WTC11 (cell line): ENCODE data around the gene KCNG1. TPM values are rescaled to one million over a fixed set of nuclear protein-coding genes. Genes with fewer than 3 reads are reported as not detected.

Experiments used
- ATAC-seq: fragments of 200-7000 bp; cut with Tn5 transposase; 2 replicates; pipeline ENCODE4 v1.10.0; 2021; ENCODE audit warnings: mild to moderate bottlenecking, moderate library complexity
- CTCF ChIA-PET: fragments of 300-600 bp; sonication (Branson Sonifier 250); formaldehyde crosslinking; loops from one replicate; lab custom pipeline; 2021; ENCODE audit warnings: antibody characterized with exemption; lab: Charles Lee
- POLR2A ChIA-PET: fragments of 350-600 bp; sonication (Branson Sonifier 250); formaldehyde crosslinking; loops from one replicate; lab custom pipeline; 2021; ENCODE audit warnings: antibody characterized with exemption; lab: Charles Lee
- DNase-seq: peaks from one replicate; pipeline ENCODE4 v3.0.0; 2021; ENCODE audit warnings: low spot score
- H3K27ac Mint-ChIP-seq: 2 replicates; pipeline ENCODE4 v1.8.0; 2021; ENCODE audit warnings: mixed read lengths
- H3K27me3 Mint-ChIP-seq: 2 replicates; pipeline ENCODE4 v1.8.0; 2021; ENCODE audit warnings: low read depth, mild to moderate bottlenecking, moderate library complexity, mixed read lengths
- H3K36me3 Mint-ChIP-seq: 2 replicates; pipeline ENCODE4 v1.8.0; 2021; ENCODE audit warnings: mixed read lengths
- H3K4me1 Mint-ChIP-seq: 2 replicates; pipeline ENCODE4 v1.8.0; 2022; ENCODE audit warnings: mixed read lengths
- H3K4me3 Mint-ChIP-seq: 2 replicates; pipeline ENCODE4 v1.8.0; 2021; ENCODE audit warnings: mild to moderate bottlenecking, moderate library complexity, mixed read lengths
- H3K9me3 Mint-ChIP-seq: 2 replicates; pipeline ENCODE4 v1.8.0; 2021; ENCODE audit warnings: mixed read lengths
- AFF4 ChIP-seq: sonication (generic); formaldehyde crosslinking; IDR thresholded peaks from 2 replicates; pipeline ENCODE4 v1.8.1; 2023; ENCODE audit warnings: mild to moderate bottlenecking, missing genetic modification reagents, borderline replicate concordance
- ARID4B ChIP-seq: sonication (generic); formaldehyde crosslinking; IDR thresholded peaks from 2 replicates; pipeline ENCODE4 v1.8.0; 2023; ENCODE audit warnings: missing genetic modification reagents, mild to moderate bottlenecking, borderline replicate concordance
- ATF1 ChIP-seq: sonication (generic); formaldehyde crosslinking; IDR thresholded peaks from 2 replicates; pipeline ENCODE4 v1.8.1; 2023; ENCODE audit warnings: mild to moderate bottlenecking, moderate library complexity, missing genetic modification reagents
- E2F5 ChIP-seq: sonication (generic); formaldehyde crosslinking; IDR thresholded peaks from 2 replicates; pipeline ENCODE4 v1.8.1; 2022; ENCODE audit warnings: mild to moderate bottlenecking, moderate library complexity, missing genetic modification reagents
- ERG ChIP-seq: fragments of 250-450 bp; sonication (Bioruptor Pico); IDR thresholded peaks from 2 replicates; pipeline ENCODE4 v1.8.0; 2021; ENCODE audit warnings: mild to moderate bottlenecking
- FOXK1 ChIP-seq: sonication (generic); formaldehyde crosslinking; IDR thresholded peaks from 2 replicates; pipeline ENCODE4 v1.8.0; 2022; ENCODE audit warnings: mild to moderate bottlenecking, moderate library complexity, missing genetic modification reagents
- FOXP4 ChIP-seq: sonication (generic); formaldehyde crosslinking; IDR thresholded peaks from 2 replicates; pipeline ENCODE4 v1.8.0; 2022; ENCODE audit warnings: mild to moderate bottlenecking, missing genetic modification reagents
- GABPB1 ChIP-seq: sonication (generic); formaldehyde crosslinking; IDR thresholded peaks from 2 replicates; pipeline ENCODE4 v1.8.1; 2023; ENCODE audit warnings: mild to moderate bottlenecking, missing genetic modification reagents
- IRF2 ChIP-seq: sonication (generic); formaldehyde crosslinking; IDR thresholded peaks from 2 replicates; pipeline ENCODE4 v1.8.0; 2022; ENCODE audit warnings: low read depth, missing genetic modification reagents, borderline replicate concordance
- RELA ChIP-seq: sonication (generic); formaldehyde crosslinking; IDR thresholded peaks from 2 replicates; pipeline ENCODE4 v1.8.1; 2022; ENCODE audit warnings: missing genetic modification reagents, mild to moderate bottlenecking, borderline replicate concordance
- TEAD1 ChIP-seq: sonication (generic); formaldehyde crosslinking; IDR thresholded peaks from 2 replicates; pipeline ENCODE4 v1.8.0; 2022; ENCODE audit warnings: mild to moderate bottlenecking, missing genetic modification reagents
- USF1 ChIP-seq: sonication (generic); formaldehyde crosslinking; IDR thresholded peaks from 2 replicates; pipeline ENCODE4 v1.8.0; 2022; ENCODE audit warnings: mild to moderate bottlenecking, missing genetic modification reagents
- ZNF671 ChIP-seq: fragments of 250-450 bp; sonication (Bioruptor Pico); IDR thresholded peaks from 2 replicates; pipeline ENCODE4 v1.8.0; 2021; ENCODE audit warnings: mild to moderate bottlenecking
- ZSCAN18 ChIP-seq: fragments of 250-450 bp; sonication (Bioruptor Pico); IDR thresholded peaks from 2 replicates; pipeline ENCODE4 v2.1.2; 2022; ENCODE audit warnings: mild to moderate bottlenecking, moderate library complexity
- total RNA-seq: library from RNA; stranded (reverse); gene quantifications from 3 replicates; pipeline ENCODE4 v1.2.3, GENCODE V29; 2021

The KCNG1 gene
- total RNA-seq, 1 experiment from 2014 or later = 34.6 TPM

GRCh38 chr20:50959543-50960126 is 63.3 kb downstream of the KCNG1 start (continued):
- no peak for TF ChIP-seq IRF2 (CRISPR knock-in tag)
- no peak for TF ChIP-seq ARID4B (CRISPR knock-in tag)
- TF ChIP-seq USF1 (CRISPR knock-in tag) = no peak
- TF ChIP-seq AFF4 (CRISPR knock-in tag) = no peak
- no peak for TF ChIP-seq ZNF671 (CRISPR knock-in tag)
- TF ChIP-seq, all 79 proteins: peak for 0

GRCh38 chr20:50958615-50959542 is 64.0 kb downstream of the KCNG1 start, which contains the start of gene MOCS3:
MOCS3 (plus strand) TSS chr20:50958818; CDS start chr20:50958843, 25 bp downstream.
- CTCF ChIA-PET = interaction anchor here (0.5 to 2.1 kb wide), 12 partner anchors 22 to 367 kb away, joined by 3 to 13 read pairs (median 4); partner anchors contain the start of gene ADNP
- 0 out of 2 replicates have a peak, but pooled peaks cover 3% of the 10 kb centered on the region for H3K9me3 Mint-ChIP-seq
- POLR2A ChIA-PET = interaction anchor here (0.6 to 1.9 kb wide), 5 partner anchors 27 to 239 kb away, joined by 3 to 23 read pairs (median 5); partner anchors contain the start of genes ADNP and BCAS4
- peak within 1 kb of the TSS; percentile 95 for H3K27ac Mint-ChIP-seq
- peak within 1 kb of the TSS; percentile 99 for H3K4me3 Mint-ChIP-seq
- TF ChIP-seq TEAD1 (no peak), FOXP4 (CRISPR knock-in tag) (peak; percentile 51; the same call in 1 of the 2 replicates), E2F5 (0 out of 2 replicates have a peak, but pooled peaks have one; percentile 11), RELA (peak; percentile 34; the same call in 1 of the 2 replicates), ERG (CRISPR knock-in tag) (no peak), ZSCAN18 (CRISPR knock-in tag) (no peak), FOXK1 (peak; percentile 93), ATF1 (CRISPR knock-in tag) (no peak), GABPB1 (CRISPR knock-in tag) (peak; percentile 14; the same call in 1 of the 2 replicates)
- peaks cover 21% of the 10 kb centered on the region for H3K36me3 Mint-ChIP-seq
- DNase-seq (peak; percentile 66), ATAC-seq (peak; percentile 63)
- H3K27me3 Mint-ChIP-seq = no peaks in the 10 kb centered on the region
- peaks cover 22% of the 10 kb centered on the region for H3K4me1 Mint-ChIP-seq
